NCI-H82 treated with DMSO at 0.1 percent for 48 hours (cell line): ENCODE results near the gene RPS6KA4.

Experiments
- DNase-seq: peaks from one replicate; lab custom pipeline; 2025; ENCODE audit not compliant: unreplicated experiment; lab: John Stamatoyannopoulos, UW

The RPS6KA4 gene

DNA sequence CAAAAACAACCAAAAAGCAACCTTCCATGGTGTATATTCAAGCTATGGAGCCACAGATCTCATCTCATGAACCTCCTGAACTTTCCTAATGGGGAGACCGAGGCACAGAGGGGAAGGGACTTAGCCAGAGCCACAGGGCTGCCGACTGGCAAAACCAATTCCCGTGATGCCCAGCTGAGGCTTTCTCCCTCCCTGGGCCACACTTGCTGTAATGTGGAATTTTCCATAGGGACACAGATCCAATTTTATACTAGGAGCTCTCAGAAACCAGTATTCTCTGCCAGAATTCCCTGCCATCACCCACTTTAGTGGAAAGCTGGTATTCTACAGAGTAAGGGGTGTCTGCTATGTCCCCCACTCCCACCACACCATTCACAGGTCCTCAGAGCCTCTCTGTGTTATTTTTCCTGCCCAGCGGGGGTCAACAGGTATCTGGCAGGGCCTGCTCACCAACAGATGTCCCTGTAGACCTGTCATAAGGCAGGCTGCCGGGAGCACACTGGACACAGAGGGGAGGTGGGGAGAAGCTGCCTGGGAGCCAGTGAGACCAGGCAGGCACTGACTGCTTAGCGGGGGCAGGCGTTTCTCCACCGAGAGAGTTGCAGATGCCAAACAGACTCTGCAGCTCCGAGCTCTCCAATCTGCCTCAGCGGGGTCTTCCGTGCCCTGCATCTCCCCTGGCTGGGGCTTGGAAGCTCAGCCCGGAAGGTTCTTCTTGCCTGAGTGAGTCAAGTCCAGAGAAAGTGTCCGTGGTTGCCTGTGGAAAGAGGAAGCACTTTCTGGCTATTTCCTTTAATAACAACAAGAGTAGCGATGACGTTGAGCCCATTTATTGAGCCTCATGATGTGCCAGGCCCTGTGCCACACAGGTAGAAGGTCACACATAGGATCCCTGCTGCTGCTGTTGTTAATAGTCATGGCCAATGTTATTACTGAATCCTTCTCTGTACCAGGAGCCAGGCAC is 26.3 kb downstream of the RPS6KA4 start:
- no peak for DNase-seq

DNA sequence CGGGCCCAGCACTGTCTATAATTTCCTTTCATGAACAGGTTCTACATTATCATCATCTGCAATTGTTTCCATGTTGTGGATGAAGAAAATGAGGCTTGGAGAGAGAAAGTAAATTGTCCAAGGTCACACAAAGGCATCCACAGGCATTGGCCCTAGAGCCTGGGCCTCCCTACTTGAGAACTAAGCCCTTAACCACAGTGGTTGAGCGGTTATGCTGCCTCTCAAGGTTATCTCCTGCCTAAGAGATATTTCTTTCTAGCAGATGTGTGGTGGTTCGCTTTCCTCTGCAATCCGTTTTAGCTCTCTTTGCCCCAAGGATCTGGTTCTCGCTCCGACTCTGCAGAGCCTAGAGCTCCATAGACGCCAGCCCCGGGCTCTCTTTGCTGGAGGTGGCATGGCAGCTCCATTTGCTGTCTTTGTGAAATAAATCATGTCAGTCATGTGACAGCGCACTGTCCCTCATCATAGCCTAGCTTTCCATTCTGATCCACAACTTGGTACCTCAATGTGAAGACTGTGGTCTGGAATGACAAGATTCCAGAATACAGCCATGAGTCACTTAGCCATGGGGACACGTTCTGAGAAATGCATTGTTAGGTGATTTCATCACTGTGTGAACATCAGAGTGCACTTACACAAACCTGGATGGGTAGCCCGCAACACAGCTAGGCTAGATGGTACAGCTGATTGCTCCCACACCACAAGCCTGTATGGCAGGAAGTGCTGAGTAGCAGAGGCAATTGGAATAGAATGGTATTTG is 27.2 kb downstream of the RPS6KA4 start:
- no peak for DNase-seq

DNA sequence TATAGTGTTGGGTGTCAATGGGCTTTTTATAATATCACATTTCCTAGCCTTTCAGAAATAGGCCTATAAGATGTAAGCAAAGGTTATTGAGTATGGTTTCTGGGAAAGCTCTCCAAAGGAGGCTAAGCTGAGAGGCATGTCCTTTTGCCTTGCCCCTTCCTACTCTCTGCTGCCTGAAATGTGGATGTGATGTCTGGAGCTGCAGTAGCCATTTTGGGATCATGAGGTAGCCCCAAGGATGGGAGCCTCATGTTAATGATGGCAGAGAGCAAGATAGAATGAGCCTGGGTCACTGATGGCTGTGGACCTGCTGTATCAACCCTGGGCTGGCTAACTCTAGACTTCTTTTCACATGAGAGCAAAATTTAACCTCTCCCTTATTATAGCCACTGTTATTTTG is 29.0 kb downstream of the RPS6KA4 start:
- no peak for DNase-seq

DNA sequence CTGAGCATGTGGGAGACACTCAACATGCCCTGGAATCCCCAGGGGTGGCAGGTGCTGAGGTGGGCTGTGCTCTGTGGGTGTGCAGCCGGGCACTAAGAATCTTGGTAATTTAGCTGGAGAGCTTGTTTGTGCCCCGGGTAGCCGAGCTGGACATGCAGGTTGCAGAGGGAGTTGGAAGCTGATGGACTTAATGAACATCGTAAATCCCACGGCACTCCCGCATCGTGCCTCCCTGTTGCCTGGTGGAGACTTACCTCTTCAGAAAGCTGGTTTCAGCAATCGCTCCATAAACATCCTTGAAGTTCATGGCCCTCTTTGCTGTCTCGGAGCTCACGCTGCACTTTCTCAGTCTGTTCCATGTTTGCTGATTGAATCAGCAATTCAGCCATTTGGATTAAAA is 29.9 kb downstream of the RPS6KA4 start:
- no peak for DNase-seq

DNA sequence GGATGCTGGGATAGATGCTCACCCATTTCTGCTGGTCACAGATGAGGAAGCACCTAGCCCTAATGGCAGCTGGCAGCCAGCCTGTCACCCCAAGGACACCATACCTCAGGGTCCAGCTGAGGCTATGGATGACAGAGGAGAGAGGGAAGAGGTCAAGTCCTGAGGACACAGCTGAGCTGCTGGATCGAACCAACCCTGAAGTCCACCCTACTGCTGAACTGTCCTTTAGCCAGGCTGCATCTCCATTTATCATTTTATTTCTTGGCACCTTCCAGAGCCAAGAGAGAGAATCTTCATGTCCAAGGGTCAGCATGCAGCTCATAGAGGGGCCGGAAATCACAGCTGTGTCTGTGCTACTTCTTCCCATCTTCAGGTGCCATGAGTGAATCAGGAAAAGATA is 30.9 kb downstream of the RPS6KA4 start:
- no peak for DNase-seq

DNA sequence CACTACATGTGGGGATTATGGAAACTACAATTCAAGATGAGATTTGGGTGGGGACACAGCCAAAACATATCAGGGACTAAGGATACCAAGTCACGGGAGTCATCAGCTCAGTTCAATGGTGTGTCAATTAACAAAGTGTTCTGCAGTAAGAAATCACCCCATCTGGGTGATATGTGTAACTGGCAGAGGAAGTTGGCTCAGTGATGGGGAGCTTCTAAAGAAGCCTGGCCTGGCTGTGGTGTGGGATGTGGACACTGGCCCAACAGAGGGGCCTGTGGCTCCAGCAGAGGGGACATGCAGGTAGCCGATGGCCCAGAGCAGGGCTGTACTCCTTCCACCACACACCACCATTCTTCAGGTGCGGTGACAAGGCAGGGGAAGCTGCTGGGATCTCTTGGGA is 31.6 kb downstream of the RPS6KA4 start:
- DNase-seq = no peak

DNA sequence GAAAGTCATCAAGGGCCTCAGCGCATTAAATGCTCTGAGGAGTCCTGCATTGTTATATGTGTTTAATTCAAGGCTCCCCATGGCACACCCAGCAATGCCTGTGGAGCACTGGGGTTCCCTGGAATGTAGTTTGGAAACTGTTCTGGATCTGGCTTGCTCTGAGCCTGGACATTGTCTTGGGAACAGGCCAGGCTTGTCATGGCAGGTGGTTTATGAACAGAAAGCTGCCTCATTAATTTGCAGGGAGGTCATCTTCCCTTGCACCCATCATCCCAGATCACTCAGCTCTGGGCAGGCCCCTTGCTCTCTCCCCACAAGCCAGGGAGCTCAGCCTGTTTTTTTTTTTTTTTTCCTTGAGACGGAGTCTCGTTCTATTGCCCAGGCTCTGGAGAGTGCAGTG is 32.9 kb downstream of the RPS6KA4 start:
- no peak for DNase-seq

DNA sequence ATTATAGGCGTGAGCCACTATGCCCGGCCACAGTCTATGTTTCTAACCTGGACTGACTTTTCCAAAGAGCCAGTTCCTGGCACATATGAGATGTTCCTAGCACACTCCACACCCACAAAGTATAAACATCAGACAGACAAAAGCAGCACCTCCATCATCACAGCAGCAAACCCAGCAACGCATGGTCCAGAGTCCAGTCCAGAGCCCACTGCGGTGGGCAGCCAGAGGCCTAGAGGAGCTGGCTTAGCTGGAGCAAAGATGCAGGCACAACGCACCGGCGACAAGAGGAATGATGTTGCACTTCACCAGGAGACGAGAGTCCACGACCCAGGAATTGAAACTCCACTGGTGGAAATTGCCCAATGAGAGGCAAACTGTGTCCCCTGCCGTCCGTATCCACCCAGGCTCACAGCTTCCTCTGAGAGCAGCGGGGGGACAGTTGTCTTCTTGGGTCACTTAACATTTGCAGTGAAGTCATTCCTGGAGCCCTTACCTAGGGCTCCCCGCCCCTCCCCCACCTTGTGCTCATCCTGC is 36.6 kb downstream of the RPS6KA4 start:
- no peak for DNase-seq

DNA sequence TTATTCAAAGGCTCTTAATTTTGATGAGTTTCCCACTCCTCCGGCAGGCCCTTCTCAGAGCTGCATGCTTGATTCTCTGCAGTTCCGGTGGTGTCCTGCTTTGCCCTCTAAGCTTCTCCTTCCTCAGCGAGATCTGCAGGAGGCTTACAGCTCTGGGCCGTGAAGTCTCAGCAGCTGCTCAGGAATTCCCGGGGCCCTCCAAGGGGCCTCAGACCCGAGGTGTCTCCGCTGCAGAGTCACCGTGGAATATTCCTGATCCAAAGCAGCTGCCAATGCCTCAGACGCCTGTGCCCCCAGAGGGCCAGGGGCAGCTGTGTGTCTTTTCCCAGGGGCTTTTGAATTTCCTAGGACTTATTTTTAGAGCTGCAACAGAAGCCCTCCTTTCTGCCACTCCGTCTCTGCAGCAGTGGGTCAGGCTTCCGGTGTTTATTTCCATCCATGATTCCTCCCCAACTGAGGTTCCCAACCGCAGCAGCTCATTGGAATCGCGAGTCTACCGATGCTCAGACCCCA is 37.2 kb downstream of the RPS6KA4 start:
- DNase-seq = peak; percentile 42

DNA sequence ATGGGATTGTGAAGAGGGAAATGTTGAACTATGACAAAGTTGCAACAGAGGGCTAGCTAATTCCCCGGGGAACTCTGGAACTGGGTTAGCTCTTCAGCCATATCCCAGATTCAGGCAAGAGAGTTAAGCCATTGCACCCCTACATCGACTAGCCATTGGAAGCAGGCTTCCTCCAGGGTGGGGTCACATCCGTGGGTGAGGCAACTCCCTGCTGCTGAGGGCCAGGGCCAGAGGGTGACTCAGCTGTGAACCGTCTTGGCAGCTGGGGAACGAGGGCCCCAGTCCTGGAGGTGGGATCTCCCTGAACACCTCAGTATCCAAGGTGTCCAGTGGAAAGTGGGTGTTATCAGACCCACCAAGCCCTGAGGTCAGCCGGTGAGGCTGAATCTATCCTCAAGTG is 41.1 kb downstream of the RPS6KA4 start:
- no peak for DNase-seq

DNA sequence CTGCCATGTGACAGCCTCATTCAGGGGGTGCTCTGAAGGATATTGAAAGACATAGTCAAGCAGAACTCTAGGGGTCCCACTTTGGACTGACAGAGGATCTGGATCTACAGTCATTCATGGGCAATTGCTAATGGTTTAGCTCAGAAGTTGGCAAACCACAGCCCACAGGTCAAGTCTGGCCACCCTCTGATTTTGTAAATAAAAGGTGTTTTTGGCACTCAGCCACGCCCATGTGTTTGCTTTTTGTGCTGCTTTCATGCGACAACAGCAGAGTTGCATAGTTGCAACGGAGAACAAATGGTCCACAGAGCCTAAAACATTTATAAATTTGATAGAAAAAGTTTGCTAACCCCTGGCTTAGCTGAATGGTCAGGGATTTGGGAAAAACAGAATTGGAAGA is 41.7 kb downstream of the RPS6KA4 start:
- DNase-seq = no peak

DNA sequence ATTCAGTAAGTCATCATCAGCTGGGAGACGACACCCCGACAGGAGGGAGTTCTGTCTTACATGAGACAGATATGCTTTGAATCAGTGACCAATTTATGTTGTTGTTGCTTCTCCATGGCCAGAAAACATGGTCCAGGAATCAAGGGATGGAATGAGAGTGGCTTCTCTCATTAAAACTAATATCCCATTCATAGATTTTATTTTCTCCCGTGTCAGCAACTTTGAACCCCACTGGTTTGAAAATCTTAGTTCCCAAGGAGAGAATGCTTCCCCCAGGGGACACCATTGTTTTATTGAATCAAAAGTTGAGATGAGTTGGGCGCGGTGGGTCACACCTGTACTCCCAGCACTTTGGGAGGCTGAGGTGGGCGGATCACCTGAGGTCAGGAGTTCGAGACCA is 42.8 kb downstream of the RPS6KA4 start:
- no peak for DNase-seq

DNA sequence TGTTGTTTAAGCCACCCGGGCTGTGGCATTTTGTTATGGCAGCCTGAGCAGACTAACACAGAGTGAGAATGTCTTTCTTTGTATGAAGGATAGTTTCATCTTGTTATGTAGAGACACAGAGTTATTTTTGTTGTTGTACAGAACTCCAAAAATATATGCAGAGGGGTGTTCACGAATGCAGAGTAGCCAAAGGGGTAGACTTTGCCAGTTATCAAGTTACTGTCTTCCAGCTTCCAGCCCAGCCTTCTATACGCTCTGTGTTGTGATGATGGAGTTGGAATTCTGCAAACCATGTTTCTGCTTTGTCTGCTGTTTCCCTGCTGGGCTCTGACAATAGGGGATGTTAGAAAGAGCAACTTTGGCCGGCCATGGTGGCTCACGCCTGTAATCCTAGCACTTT is 44.1 kb downstream of the RPS6KA4 start:
- DNase-seq = no peak

DNA sequence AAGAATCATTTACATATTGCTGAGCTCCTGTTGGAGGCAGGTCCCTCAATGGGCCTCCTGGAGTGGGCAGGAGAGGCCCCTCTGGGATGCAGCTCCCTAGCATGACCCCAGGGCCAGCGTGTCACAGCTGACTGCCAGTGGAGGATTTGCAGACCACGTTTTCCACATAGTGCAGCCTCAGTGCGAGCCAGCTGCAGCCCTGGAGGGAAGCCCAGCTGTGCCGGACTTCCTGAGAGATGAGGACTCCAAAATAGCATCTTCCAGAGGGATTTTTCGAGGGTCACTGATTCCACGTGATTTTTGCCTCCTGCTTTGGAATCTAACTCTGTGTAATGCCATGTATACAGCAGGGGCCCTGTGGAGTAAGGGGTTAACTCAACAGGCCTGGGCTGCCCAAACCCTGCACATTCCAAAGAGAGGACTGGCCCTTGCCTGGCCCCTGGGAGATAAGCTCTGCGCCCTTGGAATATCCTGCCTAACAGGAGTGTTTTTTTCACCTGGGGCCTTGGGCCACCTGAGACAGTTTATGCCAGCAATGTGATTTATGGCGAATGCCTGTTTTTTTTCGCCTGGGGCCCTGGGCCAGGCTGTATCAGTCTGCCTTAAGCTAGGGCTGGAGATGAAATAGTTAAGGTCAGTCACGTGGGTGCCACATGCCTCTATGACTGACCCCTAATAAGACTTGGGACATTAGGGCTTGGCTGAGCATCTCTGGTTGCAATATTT is 47.4 kb downstream of the RPS6KA4 start:
- no peak for DNase-seq

DNA sequence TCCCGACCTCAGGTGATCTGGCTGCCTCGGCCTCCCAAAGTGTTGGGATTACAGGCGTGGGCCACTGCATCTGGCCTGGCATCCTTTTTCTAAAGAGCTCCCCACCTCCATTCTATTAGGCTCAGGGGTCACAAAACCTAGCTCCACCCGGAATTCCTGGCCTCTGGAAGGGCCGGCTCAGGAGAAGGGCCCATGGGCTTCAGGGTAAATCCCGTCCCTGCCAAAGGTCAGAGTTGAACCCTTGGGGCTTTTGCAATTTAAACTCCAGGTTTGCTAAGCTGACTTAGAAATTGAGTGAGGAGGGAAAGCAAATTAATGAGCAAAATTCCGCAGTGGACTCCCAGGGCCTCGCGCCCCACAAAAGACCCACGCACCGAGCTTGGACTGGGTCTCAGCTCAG is 48.3 kb downstream of the RPS6KA4 start:
- DNase-seq = no peak

DNA sequence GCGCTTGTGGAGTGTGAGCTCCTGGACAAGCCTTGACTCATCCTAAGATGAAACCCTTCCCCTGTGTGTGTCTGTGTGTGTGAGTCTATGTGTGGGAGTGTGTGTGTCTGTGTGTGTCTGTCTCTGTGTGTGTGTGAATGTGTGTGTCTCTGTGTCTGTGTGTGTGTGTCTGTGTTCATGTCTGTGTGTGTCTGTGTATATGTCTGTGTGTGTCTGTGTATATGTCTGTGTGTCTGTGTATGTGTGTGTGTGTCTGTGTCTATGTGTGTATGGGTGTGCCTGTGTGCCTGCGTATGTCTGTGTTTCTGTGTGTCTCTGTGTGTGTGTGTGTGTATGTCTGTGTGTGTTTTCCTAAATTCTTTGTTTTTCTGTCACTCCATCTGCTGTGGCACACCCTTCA is 48.7 kb downstream of the RPS6KA4 start:
- DNase-seq = no peak

DNA sequence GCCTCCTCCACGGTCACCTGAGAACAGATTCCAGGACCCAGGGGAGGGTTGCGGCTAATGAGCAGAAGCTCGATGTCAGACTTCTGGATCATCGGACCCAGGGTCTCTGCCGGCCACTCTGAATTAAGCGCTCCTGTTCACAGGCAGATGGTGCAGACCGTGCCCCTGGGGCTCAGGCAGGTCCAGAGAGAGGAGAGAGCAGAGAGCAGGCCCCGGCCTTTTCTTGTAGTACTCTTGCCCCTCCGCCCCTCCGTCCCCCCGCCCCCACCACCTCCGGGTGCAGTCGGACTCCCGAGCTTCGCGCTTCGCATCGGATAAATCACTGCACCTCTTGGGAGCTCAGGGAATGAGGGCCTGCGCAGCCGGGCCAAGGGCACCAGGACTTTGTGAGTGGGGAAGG is 50.3 kb downstream of the RPS6KA4 start:
- peak; percentile 0 for DNase-seq

DNA sequence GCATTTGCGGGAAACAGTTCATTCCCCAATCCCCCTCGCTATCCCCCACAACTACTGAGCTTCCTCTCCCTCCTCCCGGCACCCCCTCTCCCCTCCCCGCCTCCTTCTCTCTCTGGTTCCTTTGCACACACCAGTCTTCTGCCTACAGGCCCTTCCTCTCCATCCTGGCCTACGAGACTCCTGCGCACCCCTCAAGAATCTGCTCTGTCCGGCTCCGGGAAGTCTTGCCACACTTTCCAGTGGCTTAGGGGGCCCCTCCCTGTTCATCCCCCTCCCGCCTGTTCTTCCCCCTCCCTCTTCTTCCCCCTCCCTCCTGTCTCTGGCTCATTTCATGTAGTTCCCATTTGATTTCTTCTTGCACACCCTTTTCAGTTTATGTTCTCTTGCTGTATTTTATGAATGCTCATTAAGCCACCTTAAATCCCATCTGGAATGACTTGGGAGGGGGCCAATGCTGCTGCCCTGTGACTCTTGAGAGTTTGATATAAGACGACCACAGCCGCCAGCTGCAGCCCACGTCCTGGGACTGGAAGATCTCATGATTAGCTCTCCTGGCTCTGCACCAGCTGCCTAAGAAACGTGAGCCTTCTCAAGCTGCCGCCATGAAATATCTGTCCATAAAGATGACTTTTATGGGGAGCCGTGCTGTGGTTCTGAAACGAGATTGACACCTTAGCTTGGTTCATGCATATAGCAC is 50.9 kb downstream of the RPS6KA4 start:
- DNase-seq = peak; percentile 29

DNA sequence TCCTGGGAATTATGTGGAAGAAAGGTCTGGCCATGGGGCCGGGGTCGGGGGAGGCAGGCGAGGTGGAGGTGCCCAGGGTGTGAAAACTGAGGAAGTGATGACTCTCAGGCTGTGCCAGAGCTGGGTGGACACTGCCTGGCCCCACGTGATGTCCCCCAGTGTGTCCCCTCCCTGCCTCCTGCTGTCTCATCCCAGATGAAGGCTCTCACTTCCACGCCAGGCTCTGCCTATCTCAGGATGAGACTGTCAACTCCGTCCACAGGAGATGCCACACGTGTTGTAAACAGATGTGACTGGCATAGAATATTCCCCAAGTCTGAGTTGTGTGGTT is 51.4 kb downstream of the RPS6KA4 start:
- DNase-seq = no peak

DNA sequence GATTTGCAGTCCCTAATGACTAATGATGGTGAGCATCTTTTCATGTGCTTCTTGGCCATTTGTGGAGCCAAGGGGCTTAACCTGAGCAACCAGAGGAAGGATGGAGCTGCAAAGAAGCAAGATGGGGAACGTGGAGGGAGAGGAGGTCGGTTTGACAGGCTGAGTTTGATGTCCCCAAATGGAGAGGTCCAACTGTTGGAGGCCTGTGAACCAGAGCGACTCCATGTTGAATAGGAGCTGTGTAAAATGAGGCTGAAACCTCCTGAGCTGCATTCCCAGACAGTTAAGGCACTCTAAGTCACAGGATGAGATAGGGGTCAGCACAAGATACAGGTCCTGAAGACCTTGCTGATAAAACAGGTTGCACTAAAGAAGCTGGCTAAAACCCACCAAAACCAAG is 54.5 kb downstream of the RPS6KA4 start:
- no peak for DNase-seq

DNA sequence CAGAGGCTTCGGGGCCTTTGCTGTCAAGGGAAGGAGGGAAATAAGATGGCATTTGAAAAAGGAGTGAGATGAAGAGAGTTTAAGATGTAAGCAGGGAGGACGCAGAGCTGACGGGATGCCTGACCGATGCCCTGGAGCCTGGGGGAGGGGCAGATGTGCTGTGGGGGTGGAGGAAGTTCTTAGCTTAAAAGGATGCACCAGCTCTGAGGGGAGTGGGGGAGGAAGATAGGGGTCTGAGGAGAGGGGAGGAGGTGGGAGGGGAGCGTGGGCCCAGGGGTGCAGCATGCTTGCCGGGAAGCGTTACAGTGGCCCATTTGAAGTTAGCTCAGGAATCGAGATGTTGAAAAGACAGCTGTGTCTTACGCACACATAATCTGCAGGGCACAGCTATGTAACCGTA is 56.3 kb downstream of the RPS6KA4 start:
- no peak for DNase-seq
